Measurements from ENCODE around the gene CENPN.

The CENPN gene

GRCh38 chr16:81035975-81036750 lies 29.1 kb downstream of the CENPN start:
- DNase-seq, result peak; percentile 13 to 23

GRCh38 chr16:81036751-81037350 lies 29.8 kb downstream of the CENPN start:
- no peak for DNase-seq

- DNase-seq, result no peak
These were observed 33.1 kb downstream of the CENPN start for GRCh38 chr16:81040131-81040530.

- no peak for DNase-seq
These were observed 33.8 kb downstream of the CENPN start for GRCh38 chr16:81040842-81041241.

- no peak for DNase-seq
These were observed 34.7 kb downstream of the CENPN start for GRCh38 chr16:81041696-81042095.

- DNase-seq, result no peak
These were observed 35.8 kb downstream of the CENPN start for GRCh38 chr16:81042821-81043220.

- no peak for DNase-seq
These were observed 46.7 kb downstream of the CENPN start for GRCh38 chr16:81053761-81054160.

- no peak for DNase-seq
These were observed 53.7 kb downstream of the CENPN start for GRCh38 chr16:81060576-81061306.

- DNase-seq, result no peak
These were observed 54.3 kb downstream of the CENPN start for GRCh38 chr16:81061307-81061640.

GRCh38 chr16:81061871-81062608 lies 55.0 kb downstream of the CENPN start:
- DNase-seq, result no peak

- DNase-seq, result no peak
These were observed 59.7 kb downstream of the CENPN start for GRCh38 chr16:81066681-81067080.

GRCh38 chr16:81067166-81067565 lies 60.2 kb downstream of the CENPN start:
- DNase-seq, result no peak

- no peak for DNase-seq
These were observed 62.0 kb downstream of the CENPN start for GRCh38 chr16:81069063-81069462.

- no peak for DNase-seq
These were observed 64.0 kb downstream of the CENPN start for GRCh38 chr16:81070979-81071378.

- DNase-seq, result no peak
These were observed 64.8 kb downstream of the CENPN start for GRCh38 chr16:81071805-81072204.

- no peak for DNase-seq
These were observed 66.7 kb downstream of the CENPN start for GRCh38 chr16:81073560-81074330.

- DNase-seq, result peak; percentile 91 to 92
These were observed 69.6 kb downstream of the CENPN start for GRCh38 chr16:81076566-81077075.

- peak; percentile 96 for DNase-seq
These were observed 70.3 kb downstream of the CENPN start, which contains the start of gene C16orf46 for GRCh38 chr16:81077076-81077940. C16orf46 (minus strand) TSS chr16:81077238; CDS start chr16:81063955, 13,283 bp downstream.

GRCh38 chr16:81080233-81080632 lies 73.2 kb downstream of the CENPN start:
- no peak for DNase-seq

- no peak for DNase-seq
These were observed 74.0 kb downstream of the CENPN start for GRCh38 chr16:81081014-81081413.
